Esophagus squamous epithelium (tissue), 4 donors: Measurements from ENCODE around the gene TECPR2.

Experiments used
- POLR2A ChIP-seq, 4 donors: fragments of 450-650 bp; IDR thresholded peaks; one replicate each; pipeline ENCODE4 v1.6.1; 2017; ENCODE audit warnings: antibody characterized with exemption in 4 of 4, mild to moderate bottlenecking in 4 of 4, moderate library complexity in 3 of 4
- TF ChIP-seq, protein P1 (sequence below), 6 experiments: fragments of 450-650 bp in 4 of 6; fragments of 200-600 bp in 2 of 6; sonication (generic) in 2 of 6; IDR thresholded peaks; one replicate each; pipeline ENCODE4 v1.5.1; 2016 to 2019; ENCODE audit warnings: antibody characterized with exemption in 6 of 6, mild to moderate bottlenecking in 4 of 6, moderate library complexity in 4 of 6

DNA sequence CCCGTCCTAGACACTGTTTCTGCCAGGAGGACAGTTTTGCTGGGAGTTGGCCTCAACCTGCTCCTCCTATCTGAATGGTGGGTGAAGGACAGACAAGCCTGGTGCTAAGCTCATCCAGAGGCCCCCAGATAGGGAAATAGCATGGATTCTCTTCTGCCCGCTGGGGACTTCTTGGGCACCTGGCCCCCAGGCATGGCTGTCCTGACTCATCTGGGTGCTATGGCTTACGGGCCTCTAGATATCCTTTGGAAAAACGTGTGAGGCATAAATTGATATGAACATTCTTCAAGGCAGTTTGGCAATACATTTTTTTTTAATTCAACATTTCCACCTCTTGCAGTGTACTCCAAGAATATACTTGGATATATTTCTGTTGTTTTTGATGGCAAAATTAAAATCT is 8.6 kb downstream of the TECPR2 start:
- no peak for TF ChIP-seq POLR2A (IDR thresholded peaks at IDR 0.05)
- TF ChIP-seq, protein P1, sequence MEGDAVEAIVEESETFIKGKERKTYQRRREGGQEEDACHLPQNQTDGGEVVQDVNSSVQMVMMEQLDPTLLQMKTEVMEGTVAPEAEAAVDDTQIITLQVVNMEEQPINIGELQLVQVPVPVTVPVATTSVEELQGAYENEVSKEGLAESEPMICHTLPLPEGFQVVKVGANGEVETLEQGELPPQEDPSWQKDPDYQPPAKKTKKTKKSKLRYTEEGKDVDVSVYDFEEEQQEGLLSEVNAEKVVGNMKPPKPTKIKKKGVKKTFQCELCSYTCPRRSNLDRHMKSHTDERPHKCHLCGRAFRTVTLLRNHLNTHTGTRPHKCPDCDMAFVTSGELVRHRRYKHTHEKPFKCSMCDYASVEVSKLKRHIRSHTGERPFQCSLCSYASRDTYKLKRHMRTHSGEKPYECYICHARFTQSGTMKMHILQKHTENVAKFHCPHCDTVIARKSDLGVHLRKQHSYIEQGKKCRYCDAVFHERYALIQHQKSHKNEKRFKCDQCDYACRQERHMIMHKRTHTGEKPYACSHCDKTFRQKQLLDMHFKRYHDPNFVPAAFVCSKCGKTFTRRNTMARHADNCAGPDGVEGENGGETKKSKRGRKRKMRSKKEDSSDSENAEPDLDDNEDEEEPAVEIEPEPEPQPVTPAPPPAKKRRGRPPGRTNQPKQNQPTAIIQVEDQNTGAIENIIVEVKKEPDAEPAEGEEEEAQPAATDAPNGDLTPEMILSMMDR (IDR thresholded peaks at IDR 0.05): no peak
